GM12874 (cell line): ENCODE results near the gene GTF3C2.

Experiments used
- CTCF ChIP-seq: IDR thresholded peaks from 2 replicates; pipeline ENCODE4 v1.5.1; 2011; ENCODE audit warnings: low read depth, mild to moderate bottlenecking, control low read depth, low read length, moderate library complexity; ENCODE audit not compliant: insufficient read depth

GTF3C2 gene

GRCh38 chr2:27306136-27306535 is 50.4 kb downstream of the GTF3C2 start:
- TF ChIP-seq CTCF: no peak

- no peak for TF ChIP-seq CTCF
Observed at GRCh38 chr2:27305516-27305915, 51.0 kb downstream of the GTF3C2 start.

DNA sequence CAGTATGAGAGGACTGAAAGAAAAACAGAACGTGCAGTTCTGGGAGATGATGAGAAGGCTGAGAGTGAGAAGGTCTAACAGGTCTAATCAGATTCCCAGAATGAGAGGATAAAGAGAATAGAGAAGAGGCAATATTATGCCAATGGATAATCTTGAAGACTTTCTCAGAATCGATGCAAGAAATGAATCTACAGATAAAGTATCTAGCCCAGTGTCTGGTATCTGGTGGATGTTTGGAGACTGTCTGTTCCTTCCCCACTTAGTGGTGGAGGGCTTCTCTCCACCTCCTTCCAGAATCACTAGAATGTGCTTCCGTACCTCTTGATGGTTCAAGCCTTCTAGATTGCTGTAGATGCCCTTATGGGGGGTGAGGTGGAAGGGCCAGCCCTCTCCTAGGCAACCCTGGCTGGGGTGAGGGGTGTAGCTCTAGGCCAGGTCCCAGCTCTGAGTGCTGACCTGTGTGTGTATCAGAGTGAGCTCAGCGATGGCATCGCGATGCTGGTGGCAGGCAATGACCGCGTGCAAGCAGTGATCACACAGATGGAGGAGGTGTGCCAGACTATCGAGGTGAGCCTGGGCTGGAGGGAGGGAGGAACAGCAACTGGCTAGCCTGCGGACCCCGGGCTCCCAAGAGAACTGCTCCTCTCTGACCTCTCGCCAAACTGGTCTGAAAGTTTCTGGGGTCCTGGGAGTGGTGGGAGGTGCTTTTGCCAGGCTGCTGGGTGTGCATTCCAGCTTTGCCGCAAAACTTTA is 51.9 kb downstream of the GTF3C2 start:
- no peak for TF ChIP-seq CTCF

DNA sequence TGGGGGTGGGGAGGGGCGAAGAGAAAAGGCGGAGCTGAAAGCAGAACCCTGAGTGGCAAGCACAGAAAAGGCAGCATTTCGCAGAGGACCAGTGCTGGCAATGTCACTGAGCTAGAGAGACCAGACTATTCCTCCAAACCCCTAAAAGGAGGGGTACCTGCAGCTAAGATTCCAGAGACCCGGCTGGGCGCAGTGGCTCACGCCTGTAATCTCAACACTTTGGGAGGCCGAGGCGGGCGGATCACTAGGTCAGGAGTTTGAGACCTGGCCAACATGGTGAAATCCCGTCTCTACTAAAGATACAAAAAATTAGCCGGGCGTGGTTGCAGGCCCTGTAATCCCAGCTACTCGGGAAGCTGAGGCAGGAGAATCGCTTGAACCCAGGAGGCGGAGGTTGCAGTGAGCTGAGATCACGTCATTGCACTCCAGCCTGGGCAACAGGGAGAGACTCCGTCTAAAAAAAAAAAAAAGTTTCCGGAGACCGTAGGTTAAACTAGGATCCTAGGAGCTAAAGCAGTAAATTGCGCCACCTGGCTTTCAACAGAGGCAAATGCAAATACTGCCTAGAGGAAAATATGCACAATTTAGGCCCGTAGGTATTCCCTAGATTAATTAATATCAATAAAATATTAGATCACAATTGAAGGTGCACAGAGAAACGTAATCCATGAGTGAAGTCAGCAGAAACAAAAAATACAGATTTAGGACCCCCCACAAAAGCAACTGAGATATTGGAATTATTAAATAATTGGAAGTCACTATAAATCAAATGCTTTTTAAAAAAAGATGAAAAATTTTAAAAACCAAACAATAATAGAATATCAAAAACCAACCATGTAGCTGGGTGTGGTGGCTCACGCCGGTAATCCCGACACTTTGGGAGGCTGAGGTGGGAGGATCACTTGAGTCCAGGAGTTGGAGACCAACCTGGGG is 53.2 kb downstream of the GTF3C2 start:
- TF ChIP-seq CTCF: peak; percentile 68

GRCh38 chr2:27298391-27299080 is 58.0 kb downstream of the GTF3C2 start:
- no peak for TF ChIP-seq CTCF

- no peak for TF ChIP-seq CTCF
Observed at GRCh38 chr2:27297195-27297594, 59.4 kb downstream of the GTF3C2 start.

DNA sequence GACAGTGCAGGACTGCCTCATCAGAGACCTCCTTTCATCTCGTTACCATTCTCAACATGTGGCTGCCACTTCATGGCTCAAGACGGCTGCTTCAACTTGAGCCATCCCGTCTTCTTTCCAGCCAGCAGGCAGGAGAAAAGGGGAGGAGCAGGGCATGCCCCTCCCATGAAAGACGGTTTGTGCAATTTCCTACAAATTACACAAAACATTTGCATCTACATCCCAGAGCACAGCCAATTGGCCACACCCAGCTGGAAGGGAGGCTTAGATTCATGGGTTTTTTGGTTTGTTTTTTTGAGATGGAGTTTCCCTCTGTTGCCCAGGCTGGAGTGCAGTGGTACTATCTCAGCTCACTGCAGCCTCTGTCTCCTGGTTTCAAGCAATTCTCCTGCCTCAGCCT is 60.1 kb downstream of the GTF3C2 start:
- no peak for TF ChIP-seq CTCF
